DMS153 treated with DMSO at 0.1 percent for 48 hours (cell line): ENCODE results near the gene LRRN3.

Source experiments
- DNase-seq: peaks from one replicate; lab custom pipeline; 2025; ENCODE audit not compliant: unreplicated experiment; lab: John Stamatoyannopoulos, UW

Gene LRRN3

DNA sequence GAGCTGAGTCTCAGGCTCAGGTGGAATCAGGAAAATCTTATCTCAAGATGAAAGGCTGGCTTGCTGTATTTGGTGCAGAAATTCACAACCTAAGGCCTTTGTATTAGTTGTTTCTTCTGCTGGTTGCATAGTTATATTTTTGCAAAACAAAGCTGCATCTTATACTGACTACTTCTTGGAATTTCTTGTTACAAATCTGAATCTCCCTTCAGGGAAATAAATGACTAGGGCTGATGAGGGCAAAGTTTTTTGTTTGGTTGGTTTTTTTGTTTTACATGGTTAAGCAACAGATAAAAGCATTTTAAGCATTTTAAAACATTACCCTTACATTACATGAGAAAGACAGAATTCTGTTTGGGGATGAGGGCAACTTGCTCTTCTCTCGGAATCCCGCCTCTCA is 13.9 kb upstream of the LRRN3 start:
- no peak for DNase-seq

DNA sequence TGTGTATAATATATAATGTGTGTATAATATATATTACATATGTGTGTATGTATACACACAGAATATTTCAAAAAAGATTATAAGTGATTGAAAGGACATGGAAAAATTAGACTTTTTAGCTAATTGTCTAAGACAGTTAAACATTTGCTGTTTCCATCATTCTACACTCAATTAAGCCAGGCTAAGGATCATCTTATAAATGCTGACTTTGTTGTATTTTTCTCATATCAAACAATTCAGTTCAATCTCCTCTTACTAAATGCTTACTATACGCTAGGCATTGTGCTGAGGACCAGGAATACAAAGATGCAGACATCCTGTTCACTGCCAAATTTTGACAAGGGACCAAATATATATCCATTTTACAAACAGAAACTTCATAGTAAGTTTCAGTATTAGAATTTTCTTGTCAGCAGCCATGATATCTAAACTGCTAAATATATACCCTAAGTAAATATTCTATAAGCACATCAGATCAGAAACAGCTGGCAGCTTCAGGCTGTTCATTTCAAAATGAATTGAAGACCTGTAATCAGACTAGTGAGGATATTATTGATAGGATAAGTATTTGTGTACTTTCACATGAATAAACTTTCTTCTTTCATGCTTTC is 10.3 kb upstream of the LRRN3 start:
- no peak for DNase-seq

DNA sequence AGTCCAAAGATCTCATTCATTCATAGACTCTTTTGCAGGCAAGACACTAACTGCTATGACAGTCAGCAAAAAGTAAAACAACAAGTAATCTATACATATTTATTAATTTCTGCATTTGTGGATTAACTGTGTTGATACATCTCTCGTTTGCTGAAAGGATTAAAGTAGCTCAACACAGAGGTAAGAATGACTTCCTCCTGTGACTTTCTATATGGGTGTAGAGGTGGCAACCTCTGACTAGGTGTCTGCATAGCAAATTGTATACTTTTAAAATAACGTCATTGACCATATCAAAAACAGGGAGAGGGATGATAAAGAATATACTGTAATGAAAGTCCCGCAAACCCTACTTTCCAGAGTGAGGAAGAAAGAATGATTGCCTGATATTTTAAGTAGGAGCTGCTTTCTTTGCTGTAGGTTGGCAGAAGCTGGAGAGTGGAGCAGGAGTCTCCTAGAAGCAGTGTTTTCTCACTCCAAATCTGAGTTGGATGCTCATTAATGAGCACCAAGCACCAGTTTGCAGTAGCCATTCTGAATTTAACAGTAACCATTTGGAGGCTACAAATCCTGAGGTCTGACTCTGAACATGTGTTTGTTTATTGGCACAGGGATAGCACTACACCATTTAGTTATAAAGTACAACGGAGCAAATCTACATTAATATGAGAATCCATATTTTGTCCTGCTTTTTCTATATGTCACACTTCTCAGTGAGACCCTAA is 9.2 kb upstream of the LRRN3 start:
- DNase-seq = no peak

DNA sequence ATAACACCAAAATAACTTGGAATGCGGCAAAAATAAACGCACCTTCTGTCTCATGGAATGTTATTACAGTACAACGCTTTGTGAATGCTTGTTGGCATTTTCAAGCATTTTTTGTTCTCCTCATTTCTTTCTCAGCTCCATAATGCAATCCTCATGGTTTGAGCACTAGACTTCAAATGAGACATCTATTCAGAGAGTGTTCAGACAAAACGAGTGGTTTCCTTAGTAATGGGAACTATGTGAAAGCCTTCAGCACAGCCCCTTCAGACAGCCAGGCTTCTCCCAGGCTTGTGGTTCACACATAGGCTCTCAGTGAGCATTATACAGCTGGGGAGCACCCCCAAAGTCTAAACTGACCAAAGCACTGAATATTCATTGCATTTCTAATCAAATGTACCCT is 8.6 kb upstream of the LRRN3 start:
- no peak for DNase-seq

DNA sequence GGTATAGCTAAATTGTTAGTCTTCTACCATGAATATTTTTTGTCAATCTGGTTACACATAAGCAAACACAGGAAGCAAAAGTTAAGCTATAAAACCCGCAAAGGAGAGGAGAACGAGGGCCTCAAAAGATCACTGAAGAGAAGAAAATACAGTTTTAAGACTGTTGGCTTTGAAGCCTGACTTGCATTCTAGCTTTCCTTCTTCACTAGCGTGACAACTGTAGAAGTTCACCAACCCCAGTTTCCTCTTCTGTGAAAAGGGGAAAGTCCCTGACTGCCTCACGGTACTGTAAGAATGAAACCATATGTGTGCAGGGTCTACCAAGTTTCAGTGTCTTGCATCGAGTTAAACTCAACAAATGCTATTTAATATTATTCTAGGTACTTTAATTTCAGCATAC is 7.5 kb upstream of the LRRN3 start:
- DNase-seq = no peak

DNA sequence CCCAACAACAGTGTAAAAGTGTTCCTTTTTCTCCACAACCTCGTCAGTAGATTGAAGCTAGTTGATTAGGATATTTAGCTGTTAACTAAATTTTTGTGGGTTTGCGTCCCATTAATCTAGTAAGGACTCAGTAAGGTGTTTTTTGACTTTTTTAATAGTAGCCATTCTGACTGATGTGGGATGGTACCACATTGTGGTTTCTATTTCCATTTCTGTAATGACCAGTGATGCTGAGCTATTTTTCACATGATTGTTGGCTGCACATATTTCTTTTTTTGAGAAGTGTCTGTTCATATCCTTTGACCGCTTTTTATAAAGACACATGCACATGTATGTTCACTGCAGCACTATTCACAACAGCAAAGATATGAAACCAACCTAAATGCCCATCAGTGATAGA is 5.6 kb upstream of the LRRN3 start:
- no peak for DNase-seq

DNA sequence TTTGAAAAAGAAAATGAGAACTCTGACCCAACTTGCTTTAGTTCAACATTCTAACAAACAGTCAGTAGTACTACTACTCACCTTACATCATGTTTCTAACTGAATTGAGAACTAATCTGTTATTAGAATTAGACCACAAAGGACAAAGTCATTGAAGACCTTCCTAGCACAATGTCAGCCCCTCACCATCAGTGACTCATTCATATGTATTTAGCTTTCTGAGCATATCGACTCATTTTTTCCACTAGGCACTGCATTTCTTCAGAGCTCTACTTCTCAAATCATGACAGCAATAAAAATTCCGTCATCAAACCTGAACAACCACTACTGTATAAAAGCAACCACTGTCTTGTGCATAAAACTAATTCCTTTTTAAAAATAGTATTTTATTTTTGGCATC is 4.4 kb upstream of the LRRN3 start:
- no peak for DNase-seq

DNA sequence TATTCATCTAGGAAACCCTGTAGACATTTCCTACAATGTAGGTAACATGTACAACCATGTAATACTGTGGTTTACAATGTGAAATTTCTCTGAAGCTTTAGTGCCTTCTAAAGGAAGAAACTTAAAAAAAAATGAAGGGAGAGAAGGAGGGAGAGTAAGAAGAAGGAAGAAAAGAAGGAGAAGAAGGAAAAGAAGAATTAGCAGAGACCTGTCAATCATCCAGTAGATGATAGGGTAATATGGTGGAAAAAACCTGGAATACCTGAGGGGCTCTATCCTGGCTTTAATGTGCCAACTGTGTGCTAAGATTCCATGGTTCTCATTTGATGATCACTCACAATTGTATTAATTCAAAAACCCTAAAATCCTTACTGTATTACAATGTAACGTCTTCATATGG is 2.6 kb upstream of the LRRN3 start:
- DNase-seq = no peak

DNA sequence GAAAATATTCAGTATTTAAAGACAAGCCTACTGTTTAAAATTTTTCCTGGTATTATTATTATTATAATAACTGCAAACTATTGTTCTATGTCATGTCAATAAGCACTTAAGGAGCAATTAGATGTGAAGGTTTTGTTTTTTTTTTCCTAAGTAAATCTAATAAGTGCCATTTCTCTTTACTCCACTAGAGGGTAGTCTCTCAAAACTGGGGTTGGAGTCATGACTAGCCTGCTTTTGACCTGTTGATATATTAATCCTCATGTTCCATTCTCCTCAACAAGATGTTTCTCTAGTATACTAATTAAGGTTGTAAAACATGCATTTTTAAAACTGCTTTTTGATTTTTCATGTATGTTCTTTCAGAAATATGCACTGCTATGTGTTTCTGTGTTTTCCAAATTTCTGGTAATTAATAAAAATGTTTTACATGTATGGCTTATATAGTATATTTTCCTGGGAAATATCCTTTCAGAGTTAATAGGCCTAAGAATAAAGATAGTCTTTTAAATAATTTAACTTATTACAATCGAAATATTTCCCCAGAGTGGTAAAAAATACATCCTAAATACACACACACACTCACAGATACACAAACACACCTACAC is 1.0 kb upstream of the LRRN3 start:
- peak; percentile 22 for DNase-seq

DNA sequence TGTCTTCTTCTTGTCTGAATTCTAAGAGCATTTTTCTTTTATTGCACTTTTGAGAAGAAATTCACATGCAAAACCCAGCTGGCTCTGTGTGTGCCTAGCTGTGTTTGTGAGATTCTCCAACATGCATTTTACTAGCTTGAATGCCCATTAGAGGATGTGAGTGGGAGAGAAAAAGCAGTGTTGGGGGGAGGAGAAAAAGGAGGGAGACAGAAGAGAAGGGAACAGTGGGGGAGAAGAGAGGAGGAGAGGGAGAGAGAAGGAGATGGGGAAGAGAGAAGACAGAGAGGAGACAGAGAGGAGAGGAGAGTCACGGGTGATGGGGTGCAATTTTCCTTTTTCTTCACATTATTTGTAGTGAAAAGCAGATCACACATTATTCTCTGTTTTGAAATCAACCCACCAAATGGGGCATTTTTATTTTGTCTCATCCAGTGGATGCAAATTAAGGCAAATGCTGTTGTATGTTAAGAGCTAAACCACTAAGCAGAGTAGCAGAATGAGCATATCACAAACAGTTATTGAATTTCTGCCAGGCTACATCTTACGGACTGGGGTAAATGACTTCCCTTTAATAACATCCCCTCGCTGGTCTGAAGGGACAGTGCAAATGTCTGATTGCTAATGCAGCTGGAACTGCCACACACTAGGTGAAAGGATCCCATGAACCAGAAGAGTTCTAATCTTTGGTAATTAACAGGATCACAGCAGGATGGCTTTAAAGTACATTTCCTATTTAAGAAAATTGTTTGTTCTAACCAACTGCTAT is 849 bp downstream of the LRRN3 start:
- no peak for DNase-seq

DNA sequence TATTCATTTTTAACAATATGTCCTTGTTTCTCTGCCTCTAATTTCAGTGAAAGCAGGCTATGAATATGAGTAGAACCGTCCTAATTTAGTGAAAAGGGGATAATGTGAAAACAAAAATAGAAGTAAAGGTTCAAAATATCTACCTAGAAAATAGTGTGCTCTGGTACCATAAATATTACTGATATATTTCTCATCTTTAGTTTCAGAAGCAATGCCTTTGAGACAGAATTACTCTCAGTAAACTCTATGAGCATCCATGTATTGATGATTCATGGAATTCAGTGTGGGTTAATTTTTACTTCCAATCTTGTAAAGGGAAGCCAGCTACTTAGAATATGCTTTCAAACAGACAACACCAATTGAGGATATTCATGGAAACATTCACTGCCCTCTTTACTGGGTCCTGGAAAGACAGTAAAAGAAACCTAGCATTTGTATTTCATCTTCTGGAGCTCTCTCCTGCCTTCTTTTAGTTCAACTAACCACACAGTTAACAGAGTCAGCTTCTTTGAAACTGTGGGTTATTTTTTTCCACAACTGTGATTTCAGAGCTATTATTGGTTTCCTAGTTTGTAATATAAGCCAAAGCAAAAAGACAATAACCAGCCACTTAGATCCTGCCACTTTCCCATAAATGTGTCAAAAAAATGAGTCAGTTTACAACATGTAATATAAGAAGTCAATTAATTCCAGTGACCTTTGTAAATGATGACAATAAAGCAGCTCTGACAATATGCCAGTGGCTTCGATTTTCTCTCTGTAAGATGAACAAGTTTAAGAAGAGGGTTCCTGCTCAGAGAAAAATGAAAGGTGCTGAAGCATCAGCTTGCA is 1.7 kb downstream of the LRRN3 start:
- DNase-seq = no peak

DNA sequence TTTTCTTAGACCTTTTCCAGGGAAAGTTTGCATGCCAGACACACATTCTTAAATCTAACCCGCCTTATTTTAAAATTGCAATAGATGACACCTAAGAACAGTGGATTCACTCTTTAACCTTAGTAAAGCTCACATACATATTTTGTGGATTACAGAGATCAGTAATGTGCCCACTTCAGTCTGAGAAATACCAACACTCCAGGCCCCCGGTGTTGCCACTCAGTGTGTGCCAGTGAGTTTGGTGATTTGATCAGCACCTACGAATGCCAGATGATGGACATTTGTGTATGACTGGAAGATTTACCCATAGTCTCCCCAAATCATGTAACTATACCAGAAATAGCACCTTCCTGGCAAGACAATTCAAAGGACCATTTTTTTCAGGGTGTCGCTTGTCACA is 2.6 kb downstream of the LRRN3 start:
- no peak for DNase-seq

DNA sequence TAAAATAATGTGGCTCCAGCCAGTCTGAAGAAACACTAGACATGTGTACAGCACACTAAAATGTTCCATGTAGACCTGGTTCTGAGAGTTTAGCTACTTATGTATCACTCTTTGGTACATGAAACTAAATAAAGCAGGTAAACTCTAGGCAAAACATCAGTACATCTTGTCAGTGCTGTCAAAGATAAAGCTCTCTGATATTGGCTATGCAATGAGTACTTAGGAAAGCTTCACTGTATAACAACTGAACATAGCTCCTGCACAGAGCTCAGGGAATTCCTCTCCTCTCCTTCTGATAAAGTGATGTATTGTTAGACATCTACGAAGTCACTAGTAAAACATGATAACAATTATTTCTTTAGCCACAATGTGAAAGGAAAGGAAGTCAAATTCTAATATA is 3.5 kb downstream of the LRRN3 start:
- no peak for DNase-seq

DNA sequence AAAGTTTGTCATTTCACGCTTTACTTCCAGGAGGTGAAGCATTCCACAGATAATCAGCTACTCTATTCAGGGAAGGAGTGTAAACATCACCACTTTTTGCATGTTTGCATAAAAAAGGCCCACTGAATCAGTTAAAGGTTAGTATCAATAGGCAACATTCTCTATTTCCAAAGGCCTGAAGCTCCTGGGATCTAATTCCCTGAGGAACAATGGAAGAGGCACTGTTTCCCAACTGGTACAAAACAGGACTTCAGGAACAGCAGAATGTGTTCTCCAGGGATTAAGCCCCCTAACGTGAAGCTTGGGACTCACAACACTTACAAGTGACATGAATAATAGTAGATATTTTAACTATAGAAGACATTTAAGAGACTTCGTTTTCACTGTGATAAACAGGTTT is 6.1 kb downstream of the LRRN3 start:
- no peak for DNase-seq

DNA sequence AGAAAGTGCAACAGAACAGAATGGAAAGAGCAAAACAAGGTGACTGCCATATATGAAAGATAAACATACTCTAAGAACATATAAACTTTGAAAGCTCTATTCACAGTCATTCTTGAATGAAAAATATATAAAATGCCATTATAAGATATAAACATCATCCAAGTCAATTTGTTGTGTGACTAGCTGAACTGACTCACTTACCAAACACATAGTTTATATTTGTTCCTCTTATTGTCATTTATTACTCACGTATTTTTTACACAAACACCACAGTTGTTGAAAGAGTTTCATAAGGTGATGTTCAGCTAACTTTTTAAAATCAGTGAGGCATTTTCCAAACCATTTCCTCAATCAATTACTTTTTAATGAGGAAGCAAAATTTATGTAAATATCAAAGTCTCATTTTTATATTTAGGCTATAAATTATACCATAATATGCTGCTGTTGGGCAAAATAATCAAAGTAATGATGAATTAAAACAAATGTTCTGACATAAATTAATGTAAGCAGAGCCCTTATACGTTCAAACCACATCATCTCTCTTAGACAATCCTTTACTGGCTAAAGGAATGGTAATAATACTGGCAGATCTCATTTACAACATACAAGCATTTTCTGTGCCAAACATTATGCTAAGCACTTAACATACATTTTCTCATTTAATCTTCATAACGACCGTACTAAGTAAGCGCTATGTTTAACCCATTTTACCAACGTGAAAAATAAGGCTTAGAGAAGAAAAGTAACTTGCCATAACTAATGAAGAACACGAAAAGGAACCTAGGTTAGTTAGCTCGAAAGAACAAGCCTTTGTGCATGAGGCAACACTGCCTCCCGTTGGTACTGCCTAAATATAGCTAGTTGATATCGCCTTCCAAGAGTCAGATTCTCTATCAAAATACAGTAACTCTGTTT is 7.3 kb downstream of the LRRN3 start:
- DNase-seq = peak; percentile 15

DNA sequence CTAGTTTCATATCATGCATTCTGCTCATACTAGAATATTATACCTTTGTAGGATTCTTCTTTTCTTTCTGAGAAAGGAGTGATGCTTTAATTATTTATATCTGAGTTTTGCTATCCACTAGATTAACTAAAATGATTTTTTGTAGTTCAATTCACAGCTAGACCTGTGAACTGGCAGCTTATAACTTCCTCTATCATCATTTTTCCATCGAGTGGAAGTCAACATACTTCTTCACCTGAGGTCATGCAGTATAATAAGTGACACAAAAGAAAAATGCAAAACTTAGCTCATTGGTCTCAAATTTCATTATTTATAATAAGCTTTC is 8.0 kb downstream of the LRRN3 start:
- no peak for DNase-seq

DNA sequence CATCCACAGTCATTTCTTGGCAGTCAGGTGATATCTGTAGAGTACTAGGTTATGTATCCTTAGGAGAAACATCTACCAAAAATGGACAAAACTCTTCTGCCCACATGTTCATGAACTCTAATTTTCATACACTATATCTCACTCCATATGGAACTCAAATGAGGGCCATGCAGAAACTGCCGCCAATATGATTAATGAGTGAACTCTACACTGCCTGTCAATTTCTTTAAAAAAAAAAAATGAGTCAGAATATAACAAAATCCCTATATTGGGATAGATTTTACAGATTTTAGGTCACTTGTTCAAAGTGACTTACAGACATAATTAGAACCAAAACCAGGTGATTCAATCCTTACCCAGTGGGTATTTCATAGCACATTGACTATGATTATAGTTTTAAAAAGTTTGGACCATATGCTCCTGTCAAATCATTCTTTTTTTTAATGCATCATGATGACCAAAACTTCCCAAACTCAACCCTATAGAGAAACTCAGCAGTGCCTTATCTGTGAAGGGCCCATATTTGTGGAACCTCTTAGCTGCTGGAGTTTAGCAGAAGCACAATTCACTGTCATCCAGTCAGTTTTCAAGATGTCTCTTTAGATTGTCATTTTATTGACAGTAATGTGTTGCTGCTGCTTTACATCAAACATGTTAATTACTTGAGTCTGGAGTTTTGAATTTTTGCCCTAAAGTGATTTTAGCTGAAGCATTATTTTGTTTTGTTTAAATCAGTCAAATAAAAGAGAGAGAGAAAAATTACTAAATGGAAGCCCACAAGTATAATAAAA is 11.1 kb downstream of the LRRN3 start:
- no peak for DNase-seq

DNA sequence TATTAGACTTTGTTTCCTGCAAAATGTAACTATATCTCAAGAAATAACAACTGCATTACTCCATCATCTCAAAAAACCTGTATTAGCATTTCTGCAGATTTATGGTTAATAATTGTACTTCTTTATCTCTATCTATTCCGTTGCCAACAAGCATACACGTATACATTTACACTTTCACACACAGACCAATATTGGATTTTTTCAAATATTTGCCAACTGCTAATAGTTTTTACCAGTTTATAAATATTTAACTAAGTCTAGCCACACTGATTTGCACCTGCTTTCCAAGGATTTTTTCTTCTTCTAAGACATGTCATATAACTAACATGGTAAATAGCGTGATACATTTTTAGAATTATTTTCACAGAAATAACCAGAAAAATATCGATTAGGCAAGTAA is 12.2 kb downstream of the LRRN3 start:
- no peak for DNase-seq

DNA sequence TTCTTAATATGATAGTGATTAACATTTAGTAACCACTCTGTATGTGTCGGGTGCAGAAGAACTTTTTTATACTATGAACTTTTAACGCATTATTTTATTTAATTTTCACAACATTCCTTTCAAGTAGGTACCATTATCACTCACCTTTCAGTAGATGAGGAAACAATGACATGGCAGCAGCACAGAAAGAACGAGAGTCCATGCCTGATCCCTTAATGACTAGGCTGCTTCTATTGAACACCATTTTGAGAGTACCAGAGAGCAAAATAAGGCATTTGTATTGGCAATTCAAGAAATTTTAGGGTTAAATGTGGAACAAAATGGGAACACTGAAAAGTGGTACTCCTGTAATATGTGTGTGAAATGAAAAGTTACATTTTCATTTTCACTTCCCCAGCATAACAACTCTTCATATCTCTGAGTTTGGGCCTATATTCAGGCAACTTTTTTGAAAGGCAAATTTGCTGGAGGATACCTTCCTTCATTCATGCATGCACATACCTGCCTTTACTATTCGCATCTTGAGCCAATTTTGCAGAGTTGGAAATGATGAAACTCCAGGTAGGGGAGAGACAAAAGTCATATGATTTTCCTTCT is 12.8 kb downstream of the LRRN3 start:
- DNase-seq = no peak
